ENCODE results near the gene XYLT1.

The XYLT1 gene

GRCh38 chr16:17222871-17223401 is 247.8 kb downstream of the XYLT1 start:
- H3K4me3 ChIP-seq (ENCODE audit: insufficient read depth in 1 of 2, low read depth in 1 of 2, low read length in 2 of 2), result no peak overlapping the region
- H2BK12ac ChIP-seq (ENCODE audit: low read length in 2 of 2), result no peak overlapping the region
- peaks cover 4% of the 10 kb centered on the region for H3K9me3 ChIP-seq (ENCODE audit: control insufficient read depth, low read length)
- no peaks in the 10 kb centered on the region for H3K79me1 ChIP-seq (replicated peaks; ENCODE audit: low read length, poor library complexity, severe bottlenecking)
- no peaks in the 10 kb centered on the region for H3K27me3 ChIP-seq (ENCODE audit: control insufficient read depth in 1 of 2, insufficient read depth in 1 of 2, low read length in 2 of 2)
- H4K8ac ChIP-seq (ENCODE audit: low read length), result no peak overlapping the region
- H3K9ac ChIP-seq (ENCODE audit: low read length), result no peak overlapping the region
- no peak overlapping the region for H3K27ac ChIP-seq (ENCODE audit: low read length, poor library complexity, severe bottlenecking)
- no peak overlapping the region for H3K4me2 ChIP-seq (ENCODE audit: low read length, poor library complexity, severe bottlenecking)
- DNase-seq, result no peak
- no peak overlapping the region for H2AFZ ChIP-seq (ENCODE audit: low read depth, low read length)
- no peaks in the 10 kb centered on the region for H3K4me1 ChIP-seq (ENCODE audit: control insufficient read depth, insufficient read depth, low read depth, low read length)
- no peak overlapping the region for H3K18ac ChIP-seq (ENCODE audit: low read depth in 1 of 2, low read length in 2 of 2)
- H3K14ac ChIP-seq (ENCODE audit: low read length in 2 of 2), result no peak overlapping the region
- H2BK5ac ChIP-seq (ENCODE audit: low read depth, low read length, poor library complexity, severe bottlenecking), result no peak overlapping the region
- H3K23ac ChIP-seq (ENCODE audit: low read length in 2 of 2), result no peak overlapping the region
- no peak overlapping the region for H2BK120ac ChIP-seq (ENCODE audit: low read depth, low read length)
- 73% methylated on average over 12 of the region's 12 CpGs for WGBS
- no peak overlapping the region for H3K4ac ChIP-seq (ENCODE audit: low read depth in 1 of 2, low read length in 2 of 2)
- H2AK5ac ChIP-seq (ENCODE audit: low read length, severe bottlenecking), result no peak overlapping the region
- no peak overlapping the region for H4K91ac ChIP-seq (ENCODE audit: low read length)
- H3K36me3 ChIP-seq (ENCODE audit: control insufficient read depth in 1 of 2, insufficient read depth in 2 of 2, low read depth in 1 of 2, low read length in 2 of 2), result peaks cover 0 to 13% of the 10 kb centered on the region in 2 experiments
- no peak overlapping the region for H2BK15ac ChIP-seq (ENCODE audit: low read depth, poor library complexity, severe bottlenecking)

GRCh38 chr16:17219991-17220390 is 250.8 kb downstream of the XYLT1 start:
- no peaks in the 10 kb centered on the region for H3K27me3 ChIP-seq (ENCODE audit: control insufficient read depth in 1 of 2, insufficient read depth in 1 of 2, low read length in 2 of 2)
- H3K4me1 ChIP-seq (ENCODE audit: control insufficient read depth, insufficient read depth, low read depth, low read length), result no peaks in the 10 kb centered on the region
- no peak overlapping the region for H3K18ac ChIP-seq (ENCODE audit: low read depth in 1 of 2, low read length in 2 of 2)
- H3K14ac ChIP-seq (ENCODE audit: low read length in 2 of 2), result no peak overlapping the region
- no peak overlapping the region for H3K4me2 ChIP-seq (ENCODE audit: low read length, poor library complexity, severe bottlenecking)
- H3K4me3 ChIP-seq (ENCODE audit: insufficient read depth in 1 of 2, low read depth in 1 of 2, low read length in 2 of 2), result no peak overlapping the region
- H3K27ac ChIP-seq (ENCODE audit: low read length, poor library complexity, severe bottlenecking), result no peak overlapping the region
- H4K8ac ChIP-seq (ENCODE audit: low read length), result no peak overlapping the region
- no peak overlapping the region for H2BK120ac ChIP-seq (ENCODE audit: low read depth, low read length)
- no peak overlapping the region for H2BK12ac ChIP-seq (ENCODE audit: low read length in 2 of 2)
- H4K91ac ChIP-seq (ENCODE audit: low read length), result no peak overlapping the region
- H3K23ac ChIP-seq (ENCODE audit: low read length in 2 of 2), result no peak overlapping the region
- no peak overlapping the region for H3K4ac ChIP-seq (ENCODE audit: low read depth in 1 of 2, low read length in 2 of 2)
- WGBS, result 100% methylated on average over 1 of the region's 2 CpGs
- H2AFZ ChIP-seq (ENCODE audit: low read depth, low read length), result no peak overlapping the region
- H3K9ac ChIP-seq (ENCODE audit: low read length), result no peak overlapping the region
- no peak for DNase-seq
- H2BK5ac ChIP-seq (ENCODE audit: low read depth, low read length, poor library complexity, severe bottlenecking), result no peak overlapping the region
- H3K79me1 ChIP-seq (replicated peaks; ENCODE audit: low read length, poor library complexity, severe bottlenecking), result no peaks in the 10 kb centered on the region
- no peak overlapping the region for H2BK15ac ChIP-seq (ENCODE audit: low read depth, poor library complexity, severe bottlenecking)
- H2AK5ac ChIP-seq (ENCODE audit: low read length, severe bottlenecking), result no peak overlapping the region
- H3K36me3 ChIP-seq (ENCODE audit: control insufficient read depth in 1 of 2, insufficient read depth in 2 of 2, low read depth in 1 of 2, low read length in 2 of 2), result peaks cover 0 to 16% of the 10 kb centered on the region in 2 experiments
- peaks cover 4% of the 10 kb centered on the region for H3K9me3 ChIP-seq (ENCODE audit: control insufficient read depth, low read length)

GRCh38 chr16:17215936-17216335 is 254.8 kb downstream of the XYLT1 start:
- H3K18ac ChIP-seq (ENCODE audit: low read depth in 1 of 2, low read length in 2 of 2), result no peak overlapping the region
- H3K4me2 ChIP-seq (ENCODE audit: low read length, poor library complexity, severe bottlenecking), result no peak overlapping the region
- peaks cover 8% of the 10 kb centered on the region for H3K9me3 ChIP-seq (ENCODE audit: control insufficient read depth, low read length)
- no peak overlapping the region for H2BK5ac ChIP-seq (ENCODE audit: low read depth, low read length, poor library complexity, severe bottlenecking)
- H3K36me3 ChIP-seq (ENCODE audit: control insufficient read depth in 1 of 2, insufficient read depth in 2 of 2, low read depth in 1 of 2, low read length in 2 of 2), result peaks cover 0 to 21% of the 10 kb centered on the region in 2 experiments
- no peak overlapping the region for H2BK120ac ChIP-seq (ENCODE audit: low read depth, low read length)
- H3K23ac ChIP-seq (ENCODE audit: low read length in 2 of 2), result no peak overlapping the region
- H4K91ac ChIP-seq (ENCODE audit: low read length), result no peak overlapping the region
- no peaks in the 10 kb centered on the region for H3K79me1 ChIP-seq (replicated peaks; ENCODE audit: low read length, poor library complexity, severe bottlenecking)
- no peaks in the 10 kb centered on the region for H3K27me3 ChIP-seq (ENCODE audit: control insufficient read depth in 1 of 2, insufficient read depth in 1 of 2, low read length in 2 of 2)
- H3K4ac ChIP-seq (ENCODE audit: low read depth in 1 of 2, low read length in 2 of 2), result no peak overlapping the region
- H2AK5ac ChIP-seq (ENCODE audit: low read length, severe bottlenecking), result no peak overlapping the region
- no peak overlapping the region for H3K14ac ChIP-seq (ENCODE audit: low read length in 2 of 2)
- no peaks in the 10 kb centered on the region for H3K4me1 ChIP-seq (ENCODE audit: control insufficient read depth, insufficient read depth, low read depth, low read length)
- no peak overlapping the region for H2AFZ ChIP-seq (ENCODE audit: low read depth, low read length)
- H3K4me3 ChIP-seq (ENCODE audit: insufficient read depth in 1 of 2, low read depth in 1 of 2, low read length in 2 of 2), result no peak overlapping the region
- no peak overlapping the region for H3K27ac ChIP-seq (ENCODE audit: low read length, poor library complexity, severe bottlenecking)
- no peak overlapping the region for H2BK12ac ChIP-seq (ENCODE audit: low read length in 2 of 2)
- no peak for DNase-seq
- no peak overlapping the region for H2BK15ac ChIP-seq (ENCODE audit: low read depth, poor library complexity, severe bottlenecking)
- no peak overlapping the region for H4K8ac ChIP-seq (ENCODE audit: low read length)
- H3K9ac ChIP-seq (ENCODE audit: low read length), result no peak overlapping the region
- 49% methylated on average over 7 of the region's 8 CpGs for WGBS

GRCh38 chr16:17215306-17215705 is 255.5 kb downstream of the XYLT1 start:
- Histone ChIP-seq H2BK120ac (ENCODE audit: low read depth, low read length) (no peak overlapping the region), H4K91ac (ENCODE audit: low read length) (no peak overlapping the region), H2AK5ac (ENCODE audit: low read length, severe bottlenecking) (no peak overlapping the region), H3K4me2 (ENCODE audit: low read length, poor library complexity, severe bottlenecking) (no peak overlapping the region), H3K4me1 (ENCODE audit: control insufficient read depth, insufficient read depth, low read depth, low read length) (no peaks in the 10 kb centered on the region), H3K18ac (ENCODE audit: low read depth in 1 of 2, low read length in 2 of 2) (no peak overlapping the region), H3K4ac (ENCODE audit: low read depth in 1 of 2, low read length in 2 of 2) (no peak overlapping the region), H3K4me3 (ENCODE audit: insufficient read depth in 1 of 2, low read depth in 1 of 2, low read length in 2 of 2) (no peak overlapping the region), H3K23ac (ENCODE audit: low read length in 2 of 2) (no peak overlapping the region), H2BK15ac (ENCODE audit: low read depth, poor library complexity, severe bottlenecking) (no peak overlapping the region), H2BK5ac (ENCODE audit: low read depth, low read length, poor library complexity, severe bottlenecking) (no peak overlapping the region), H3K27ac (ENCODE audit: low read length, poor library complexity, severe bottlenecking) (no peak overlapping the region), H4K8ac (ENCODE audit: low read length) (no peak overlapping the region), H2BK12ac (ENCODE audit: low read length in 2 of 2) (no peak overlapping the region), H3K9me3 (ENCODE audit: control insufficient read depth, low read length) (peaks cover 8% of the 10 kb centered on the region), H3K27me3 (ENCODE audit: control insufficient read depth in 1 of 2, insufficient read depth in 1 of 2, low read length in 2 of 2) (no peaks in the 10 kb centered on the region), H3K36me3 (ENCODE audit: control insufficient read depth in 1 of 2, insufficient read depth in 2 of 2, low read depth in 1 of 2, low read length in 2 of 2) (peaks cover 0 to 21% of the 10 kb centered on the region in 2 experiments), H3K79me1 (replicated peaks; ENCODE audit: low read length, poor library complexity, severe bottlenecking) (no peaks in the 10 kb centered on the region), H3K9ac (ENCODE audit: low read length) (no peak overlapping the region), H2AFZ (ENCODE audit: low read depth, low read length) (no peak overlapping the region), H3K14ac (ENCODE audit: low read length in 2 of 2) (no peak overlapping the region)
- DNase-seq, result no peak
- WGBS, result 70% methylated on average over 1 of the region's 2 CpGs

Data from mesenchymal stem cell (in vitro differentiated cells and primary cell).